Stimulated activated CD4-positive, alpha-beta T cell treated with anti-CD3 and anti-CD28 coated beads, Interleukin-2, amount 100 ng/mL, for 48 hours (primary cell): ENCODE results near the gene DDX52.

Source experiments
- DNase-seq, 2 donors: peaks; one replicate each; pipeline ENCODE4 v3.0.0-alpha.2; 2020

DDX52 gene

DNA sequence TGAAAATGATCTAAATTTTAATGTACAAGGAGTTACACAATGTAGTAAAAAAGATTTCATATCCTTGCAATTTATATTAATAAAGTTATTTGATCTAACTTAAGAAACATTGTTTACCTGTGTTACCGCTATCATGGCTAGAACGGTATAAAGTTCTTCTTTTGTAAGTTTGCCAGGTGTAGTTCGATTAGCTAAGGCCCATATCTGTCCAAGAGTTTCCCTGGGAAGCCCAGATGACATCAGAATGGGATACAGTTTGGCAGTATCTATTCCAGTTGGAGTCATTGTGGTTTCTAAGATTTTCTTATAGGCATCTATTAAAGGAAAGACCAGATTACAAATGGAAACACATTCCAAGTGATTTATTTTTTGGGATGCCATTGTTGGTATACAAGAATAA lies 71.6 kb downstream of the DDX52 start:
- no peak for DNase-seq

GRCh38 chr17:37570527-37571093 lies 72.6 kb downstream of the DDX52 start:
- peak in 1 of 2 donors; percentile 6 for DNase-seq

- no peak for DNase-seq
These were observed 74.7 kb downstream of the DDX52 start for GRCh38 chr17:37568350-37569053.

GRCh38 chr17:37567538-37567937 lies 75.7 kb downstream of the DDX52 start:
- DNase-seq = no peak

DNA sequence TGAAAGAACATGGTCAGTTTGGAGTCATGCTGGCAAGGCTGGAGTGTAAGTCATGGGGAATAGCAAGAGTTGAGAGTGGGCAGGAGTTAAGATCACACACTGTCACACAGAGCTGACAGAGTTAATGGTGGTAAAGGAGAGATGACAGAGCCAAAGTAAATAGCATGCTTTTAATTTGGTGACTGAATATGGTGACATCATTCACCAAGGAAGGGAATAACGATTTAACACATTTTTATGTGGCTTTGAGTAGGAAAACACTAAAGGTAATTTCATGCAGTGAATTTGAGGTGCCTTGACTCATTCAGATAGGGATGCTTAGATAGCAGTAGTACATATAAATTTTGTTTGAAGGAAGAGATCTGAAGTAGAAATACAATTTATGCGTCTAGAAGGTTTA lies 76.1 kb downstream of the DDX52 start:
- DNase-seq = no peak

- no peak for DNase-seq
These were observed 79.0 kb downstream of the DDX52 start for GRCh38 chr17:37564252-37564651.

GRCh38 chr17:37562016-37562745 lies 81.1 kb downstream of the DDX52 start:
- no peak for DNase-seq
